HG02571 (cell line): ENCODE data around the gene RPUSD3.
A peak's percentile ranks its signal among the peaks of the same experiment; 100 is the strongest.

Source experiments
- ATAC-seq: cut with Tn5 transposase; IDR thresholded peaks from one replicate; pipeline ENCODE4 v1.9.1; 2021; ENCODE audit warnings: mild to moderate bottlenecking, moderate library complexity; ENCODE audit not compliant: unreplicated experiment

The RPUSD3 gene

DNA sequence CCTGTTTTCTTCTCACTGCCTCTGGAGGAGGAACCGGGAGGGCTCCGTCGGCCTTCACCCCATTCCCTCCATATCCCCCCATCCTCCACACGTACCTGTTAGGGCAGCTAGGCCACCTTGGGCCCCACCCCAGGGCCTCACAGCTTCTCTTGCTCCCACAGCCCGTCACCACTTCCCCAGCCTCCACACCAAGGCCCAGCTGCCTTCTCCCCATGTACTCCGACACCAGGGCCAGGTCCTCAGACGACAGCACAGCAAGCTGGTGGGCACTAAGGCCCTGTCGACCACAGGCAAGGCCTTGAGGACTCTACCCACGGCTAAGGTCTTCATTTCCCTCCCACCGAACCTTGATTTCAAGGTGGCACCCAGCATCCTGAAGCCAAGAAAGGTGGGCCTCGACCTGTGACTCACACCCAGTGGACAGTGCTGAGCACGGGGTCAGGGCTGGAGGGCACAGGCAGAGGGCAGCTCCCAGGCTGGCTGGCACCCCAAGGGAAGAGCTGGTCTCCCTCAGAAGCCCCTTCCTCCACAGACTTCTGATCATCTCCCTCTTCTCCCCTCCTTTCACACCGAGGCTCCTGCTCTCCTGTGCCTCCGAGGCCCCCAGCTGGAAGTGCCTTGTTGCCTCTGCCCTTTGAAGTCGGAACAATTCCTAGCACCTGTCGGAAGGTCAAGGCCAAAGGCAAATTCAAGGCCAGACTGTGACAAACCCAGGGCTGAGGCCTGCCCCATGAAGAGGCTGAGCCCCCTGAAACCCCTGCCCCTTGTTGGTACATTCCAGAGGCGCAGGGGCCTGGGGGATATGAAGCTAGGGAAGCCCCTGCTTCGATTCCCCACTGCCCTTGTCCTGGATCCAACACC lies 9.1 kb downstream of the RPUSD3 start:
- ATAC-seq, result no peak

DNA sequence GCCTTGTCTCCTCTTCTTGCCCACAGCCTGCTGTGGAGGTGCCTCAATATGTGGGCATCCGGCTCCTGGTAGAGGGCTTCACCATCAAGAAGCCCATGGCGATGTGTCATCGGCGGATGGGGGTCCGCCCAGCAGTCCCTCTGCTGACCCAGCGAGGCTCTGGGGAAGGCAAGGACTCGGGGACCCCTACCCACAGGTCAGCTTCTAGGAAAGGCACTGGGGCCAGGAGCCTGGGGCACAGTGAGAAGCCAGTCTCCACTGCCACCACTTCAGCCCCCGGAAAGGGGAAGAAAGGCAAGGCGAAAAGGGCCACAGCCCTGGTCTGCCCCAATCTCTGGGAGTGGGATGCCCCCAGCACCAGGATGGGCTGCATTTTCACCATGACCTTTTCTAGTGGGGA lies 10.7 kb downstream of the RPUSD3 start:
- ATAC-seq, result no peak

GRCh38 chr3:9831253-9831652 lies 12.6 kb downstream of the RPUSD3 start:
- no peak for ATAC-seq

DNA sequence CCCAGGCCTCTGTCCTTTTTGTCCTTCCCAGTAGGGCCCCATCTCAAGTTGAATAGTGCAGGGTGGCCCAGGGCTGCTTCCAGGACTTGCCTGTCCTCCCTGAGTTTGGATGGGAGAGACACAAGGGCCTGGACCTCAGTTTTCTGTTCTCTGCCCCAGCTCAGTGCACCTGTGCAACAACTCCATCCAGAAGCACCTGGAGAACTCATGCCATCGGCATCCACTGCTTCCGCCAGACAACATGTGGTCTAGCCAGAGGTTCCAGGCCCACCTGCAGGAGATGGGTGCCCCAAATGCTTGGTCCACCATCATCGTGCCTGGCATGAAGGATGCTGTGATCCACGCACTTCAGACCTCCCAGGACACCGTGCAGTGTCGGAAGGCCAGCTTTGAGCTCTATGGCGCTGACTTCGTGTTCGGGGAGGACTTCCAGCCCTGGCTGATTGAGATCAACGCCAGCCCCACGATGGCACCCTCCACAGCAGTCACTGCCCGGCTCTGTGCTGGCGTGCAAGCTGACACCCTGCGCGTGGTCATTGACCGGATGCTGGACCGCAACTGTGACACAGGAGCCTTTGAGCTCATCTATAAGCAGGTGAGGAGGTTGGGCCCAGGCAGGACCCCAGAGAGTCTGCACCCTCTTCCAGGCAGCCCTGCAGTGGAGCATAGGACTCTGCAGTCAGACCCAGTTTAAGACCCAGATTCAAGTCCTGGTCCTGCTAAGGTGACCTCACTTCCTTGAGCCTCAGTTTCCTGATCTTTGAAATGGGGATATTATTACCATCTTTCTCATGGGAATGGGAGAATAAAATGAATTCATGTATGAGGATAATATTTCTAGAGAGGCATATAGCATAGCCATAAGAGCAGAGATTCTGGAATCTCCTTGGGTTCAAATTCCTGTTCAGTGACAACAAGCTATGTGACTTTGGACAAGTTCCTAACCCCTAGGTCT lies 14.7 kb downstream of the RPUSD3 start:
- ATAC-seq, result no peak

GRCh38 chr3:9826815-9827573 lies 16.8 kb downstream of the RPUSD3 start:
- no peak for ATAC-seq

GRCh38 chr3:9825451-9826040 lies 18.3 kb downstream of the RPUSD3 start:
- ATAC-seq, result no peak

DNA sequence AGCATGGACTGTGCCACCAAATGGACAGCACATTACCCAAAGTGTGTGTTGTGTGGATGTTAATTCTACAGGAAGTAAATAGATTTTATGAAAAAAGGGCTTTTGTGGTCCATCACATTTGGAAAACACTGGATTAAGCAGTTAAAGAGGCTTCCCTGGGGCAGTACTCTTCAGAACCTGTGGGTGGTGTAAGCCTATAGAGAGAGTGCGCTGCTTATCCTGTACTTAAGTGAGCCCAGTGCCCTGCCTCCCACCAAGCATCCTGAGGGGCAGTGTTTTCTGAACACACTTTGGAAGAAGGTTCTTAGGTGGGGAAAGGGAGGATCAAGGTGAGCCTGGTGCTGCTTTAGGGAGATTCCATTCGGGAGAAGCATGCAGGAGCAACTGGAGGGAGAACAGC lies 22.9 kb downstream of the RPUSD3 start:
- ATAC-seq, result no peak

DNA sequence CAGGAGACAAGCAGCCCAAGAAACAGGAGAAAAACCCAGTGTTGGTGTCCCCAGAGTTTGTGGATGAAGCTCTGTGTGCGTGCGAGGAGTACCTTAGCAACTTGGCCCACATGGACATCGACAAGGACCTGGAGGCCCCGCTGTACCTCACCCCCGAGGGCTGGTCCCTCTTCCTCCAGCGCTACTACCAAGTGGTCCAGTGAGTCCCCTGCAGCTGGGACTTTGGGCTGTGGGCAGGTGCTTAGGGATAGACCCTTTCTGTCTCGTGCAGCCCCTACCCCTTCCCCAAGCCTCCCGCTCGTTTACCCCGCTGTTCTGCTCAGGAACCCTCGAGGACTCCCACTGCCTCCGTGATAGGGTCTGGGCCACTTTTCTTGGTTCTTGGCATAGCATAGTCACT lies 23.3 kb downstream of the RPUSD3 start:
- ATAC-seq, result no peak

- ATAC-seq, result no peak
These were observed 25.0 kb downstream of the RPUSD3 start for GRCh38 chr3:9818666-9819335.

- no peak for ATAC-seq
These were observed 26.4 kb downstream of the RPUSD3 start for GRCh38 chr3:9817436-9817835.

- no peak for ATAC-seq
These were observed 27.8 kb downstream of the RPUSD3 start for GRCh38 chr3:9815986-9816385.

DNA sequence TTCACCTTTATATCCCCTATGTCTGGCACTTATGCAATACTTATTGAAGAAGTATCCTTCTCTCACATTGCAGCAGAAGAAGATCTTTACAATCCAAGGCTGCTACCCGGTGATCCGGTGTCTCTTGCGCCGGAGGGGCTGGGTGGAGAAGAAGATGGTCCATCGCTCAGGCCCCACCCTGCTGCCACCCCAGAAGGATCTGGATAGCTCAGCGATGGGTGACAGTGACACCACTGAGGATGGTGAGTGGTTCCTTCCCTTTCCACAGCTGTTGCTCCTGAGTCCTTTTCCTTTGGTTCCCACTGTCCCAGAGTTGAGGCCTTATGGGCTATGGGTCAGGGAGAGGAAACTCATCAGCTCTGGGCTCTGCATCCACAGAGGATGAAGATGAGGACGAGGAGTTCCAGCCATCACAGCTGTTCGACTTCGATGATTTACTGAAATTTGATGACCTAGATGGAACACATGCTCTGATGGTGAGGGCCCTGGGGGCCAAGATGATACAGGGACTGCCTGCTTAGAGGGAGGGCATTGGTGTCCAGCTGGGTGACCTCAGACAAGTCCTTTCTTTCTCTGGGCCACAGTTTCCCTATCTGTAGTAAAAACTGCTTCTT lies 30.8 kb downstream of the RPUSD3 start:
- ATAC-seq, result no peak

DNA sequence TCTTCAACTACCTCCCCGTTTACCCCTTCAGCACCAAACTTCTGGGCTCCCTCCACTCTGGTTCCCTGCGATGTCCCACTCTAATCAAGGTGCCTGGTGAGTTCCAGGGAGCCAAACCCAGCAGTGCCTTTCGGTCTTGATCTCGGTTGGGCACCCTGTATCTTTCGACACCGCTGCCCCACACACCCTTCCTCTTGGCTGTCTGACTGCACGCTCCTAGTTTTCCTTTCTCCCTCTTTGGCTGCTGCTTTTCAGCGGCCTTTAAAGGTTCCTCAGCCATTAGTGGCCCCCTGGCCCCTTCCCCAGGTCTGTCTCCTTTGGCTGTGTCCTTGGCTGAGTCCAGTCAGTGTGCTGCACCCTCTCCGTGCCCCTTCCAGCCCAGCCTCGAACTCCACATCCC lies 33.0 kb downstream of the RPUSD3 start:
- no peak for ATAC-seq

- ATAC-seq, result no peak
These were observed 33.4 kb downstream of the RPUSD3 start for GRCh38 chr3:9810433-9810770.

GRCh38 chr3:9809615-9810432 lies 34.0 kb downstream of the RPUSD3 start, which contains the start of gene TTLL3:
Gene TTLL3, plus strand, starts transcription at chr3:9810262. Its CDS starts 400 bp downstream, at chr3:9810662.
- peak; percentile 50 for ATAC-seq

DNA sequence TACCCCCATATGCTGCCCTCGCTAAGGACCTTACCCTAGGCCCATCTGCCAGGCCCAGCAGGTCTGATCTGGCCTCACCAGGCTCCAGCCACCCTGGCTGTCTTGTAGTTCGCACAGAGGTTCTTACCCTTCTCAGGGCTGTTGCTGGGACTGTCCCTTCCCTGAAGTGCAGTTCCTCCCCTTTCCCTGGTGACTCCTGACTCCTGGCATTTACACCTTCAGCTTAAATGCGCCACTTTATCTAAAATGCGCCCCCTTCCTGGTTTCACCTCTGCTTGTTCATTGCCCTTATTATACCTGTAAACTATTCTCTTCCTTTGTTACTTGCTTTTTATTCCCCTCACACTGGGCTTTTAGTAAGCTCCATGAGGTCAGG lies 34.6 kb downstream of the RPUSD3 start:
- no peak for ATAC-seq

GRCh38 chr3:9808345-9809037 lies 35.3 kb downstream of the RPUSD3 start:
- ATAC-seq, result peak; percentile 28

DNA sequence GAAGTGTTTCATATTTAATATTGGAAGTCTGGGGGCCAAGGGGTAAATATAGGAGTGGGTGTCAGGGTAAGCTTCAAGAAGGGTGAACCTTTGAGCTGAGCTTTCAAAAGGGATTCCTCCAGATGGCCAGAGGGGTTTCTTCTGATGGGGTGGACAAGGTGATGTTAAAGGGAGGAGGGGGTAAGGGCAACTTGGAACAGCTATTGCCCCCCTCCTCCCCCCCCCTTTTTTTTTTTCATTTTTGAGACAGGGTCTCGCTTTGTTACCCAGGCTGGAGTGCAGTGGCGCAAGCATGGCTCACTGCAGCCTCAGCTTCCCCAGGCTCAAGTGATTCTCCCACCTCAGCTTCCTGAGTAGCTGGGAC lies 35.8 kb downstream of the RPUSD3 start:
- no peak for ATAC-seq
